ENCODE measurements around the gene TMEM54. TPM values are rescaled to one million over a fixed set of nuclear protein-coding genes. Genes with fewer than 3 reads are reported as not detected.
"Not testable (repeated sequence)": the region's sequence is repeated elsewhere in the genome, so short reads cannot be mapped to it uniquely, and the experiment has no call there.

TMEM54 gene
- total RNA-seq, 1 donor from 2014 or later = 127 TPM

DNA sequence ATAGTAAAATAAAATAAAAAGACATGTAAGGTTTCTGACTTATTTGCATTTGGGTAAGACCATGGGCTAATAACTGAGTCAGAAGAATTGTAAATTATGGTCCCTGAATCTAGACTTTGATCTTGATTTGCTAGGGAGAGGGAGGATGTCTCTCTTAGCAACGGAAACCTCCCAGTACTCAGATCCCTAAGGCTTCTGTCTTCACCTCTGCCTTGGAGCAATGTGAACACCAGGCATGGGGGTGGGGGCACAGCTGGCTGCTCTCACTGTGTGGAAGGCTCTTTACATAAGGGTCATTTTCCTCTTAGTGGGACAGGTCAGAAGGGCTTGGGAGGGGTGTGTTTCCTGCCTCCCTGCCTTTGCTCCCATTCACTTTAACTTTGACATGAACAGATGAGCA lies 17.0 kb upstream of the TMEM54 start:
- ATAC-seq = no peak

DNA sequence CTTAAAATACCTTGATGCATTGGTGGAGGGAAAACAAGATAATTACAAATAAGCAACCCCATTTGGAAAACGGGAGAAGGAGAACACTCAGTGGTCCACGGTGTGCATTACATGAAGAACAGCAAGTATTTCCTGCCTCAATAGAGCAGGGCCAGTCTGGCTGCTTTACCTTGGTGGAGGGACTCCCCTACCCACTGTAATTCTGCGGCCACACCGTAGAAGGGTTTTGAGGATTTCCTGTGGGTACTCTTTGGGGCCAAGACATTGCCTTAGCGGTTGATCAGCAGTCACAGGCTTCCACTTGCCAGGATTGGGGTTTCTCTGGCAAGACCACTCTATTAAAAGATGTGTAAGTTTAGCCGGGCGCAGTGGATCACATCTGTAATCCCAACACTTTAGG lies 16.3 kb upstream of the TMEM54 start:
- ATAC-seq = no peak

DNA sequence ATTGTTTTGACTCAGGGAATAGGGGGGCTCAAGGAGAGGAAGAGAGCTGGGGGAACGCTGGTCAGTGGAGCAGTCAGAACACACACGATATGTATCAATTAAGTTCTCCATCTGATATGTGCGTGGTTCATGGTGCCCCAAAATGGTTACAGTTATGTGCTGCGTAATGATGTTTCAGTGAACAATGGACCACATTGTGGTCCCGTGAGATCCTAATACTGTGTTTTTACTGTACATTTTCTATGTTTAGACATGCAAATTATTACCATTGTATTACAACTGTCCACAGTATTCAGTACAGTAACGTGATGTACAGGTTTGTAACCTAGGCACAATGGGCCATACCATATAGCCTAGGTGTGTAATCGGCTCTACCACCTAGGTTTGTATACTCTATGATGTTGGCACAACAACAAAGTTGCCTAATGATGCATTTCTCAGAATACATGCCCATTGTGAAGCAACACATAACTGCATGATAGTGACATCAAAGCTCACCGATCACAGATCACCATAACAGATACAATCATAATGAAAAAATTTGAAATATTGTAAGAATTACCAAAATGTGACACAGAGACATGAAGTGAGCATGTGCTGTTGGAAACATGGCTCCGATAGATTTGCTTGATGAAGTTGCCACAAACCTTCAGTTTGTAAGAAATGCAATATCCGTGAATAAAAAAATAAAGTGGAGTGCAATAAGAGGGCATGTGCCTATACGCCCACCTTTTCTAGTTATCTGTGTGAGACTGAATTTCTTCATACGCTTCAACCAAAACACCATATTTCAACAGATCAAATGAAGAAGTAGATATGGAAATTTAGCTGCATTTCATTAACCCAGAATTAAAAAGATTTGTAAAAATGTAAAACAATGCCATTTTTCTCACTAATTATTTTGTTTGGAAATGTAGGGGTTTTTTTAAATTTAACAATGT lies 14.8 kb upstream of the TMEM54 start:
- ATAC-seq = no peak

DNA sequence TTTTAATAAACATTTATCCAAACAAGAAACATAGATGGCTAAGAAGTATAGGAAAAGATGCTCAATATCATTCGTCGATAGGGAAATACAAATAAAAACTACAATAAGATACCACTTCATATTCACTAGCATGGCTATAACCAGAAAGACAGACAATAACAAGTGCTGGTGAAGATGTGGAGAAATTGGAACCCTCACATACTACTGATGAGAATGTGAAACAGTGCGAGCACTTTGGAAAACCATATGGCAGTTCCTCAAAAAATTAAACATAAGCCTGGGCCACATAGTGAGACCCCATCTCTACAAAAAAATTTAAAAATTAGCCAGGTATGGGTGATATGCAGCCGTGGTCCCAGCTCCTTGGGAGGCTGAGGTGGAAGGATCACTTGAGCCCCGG lies 9.1 kb upstream of the TMEM54 start:
- ATAC-seq = no peak

DNA sequence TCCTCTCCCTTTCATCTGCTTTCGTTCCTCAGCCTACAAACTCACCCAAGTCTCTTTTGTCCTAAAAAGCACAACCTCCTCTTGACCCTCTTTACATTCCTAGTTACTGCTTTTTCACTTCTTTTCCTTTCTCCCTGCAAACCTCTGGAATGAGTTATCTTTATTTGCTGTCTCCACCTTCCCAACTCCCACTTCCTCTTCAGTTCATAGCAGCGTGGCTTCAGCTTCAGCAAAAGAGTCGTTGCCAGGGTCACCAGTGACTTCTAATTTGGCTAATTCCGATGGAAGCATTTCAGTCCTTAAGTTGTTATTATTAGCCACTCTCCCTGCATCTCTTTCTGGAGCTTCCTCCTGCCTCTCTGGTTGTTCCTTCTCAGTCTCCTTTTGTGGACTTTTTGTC lies 6.2 kb upstream of the TMEM54 start:
- ATAC-seq = no peak

DNA sequence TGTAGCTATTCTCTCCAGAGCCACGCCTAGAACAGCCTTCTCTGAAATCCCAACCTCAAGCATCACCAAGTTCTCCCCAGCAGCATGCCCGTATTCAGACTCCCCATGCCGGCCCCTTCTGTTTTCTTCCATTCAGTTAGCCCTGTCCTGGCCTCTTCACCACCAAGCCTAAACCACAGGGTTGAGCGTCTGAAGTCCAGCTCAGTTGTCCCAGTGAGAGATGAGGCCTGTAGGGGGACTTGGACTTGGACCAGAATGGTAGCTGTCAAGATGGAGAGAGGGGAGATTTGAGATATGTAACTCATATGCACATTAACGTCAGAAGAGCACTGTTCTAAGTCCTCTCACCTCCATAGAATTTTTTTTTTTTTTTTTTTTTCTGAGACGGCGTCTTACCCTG lies 5.5 kb upstream of the TMEM54 start:
- no peak for ATAC-seq

DNA sequence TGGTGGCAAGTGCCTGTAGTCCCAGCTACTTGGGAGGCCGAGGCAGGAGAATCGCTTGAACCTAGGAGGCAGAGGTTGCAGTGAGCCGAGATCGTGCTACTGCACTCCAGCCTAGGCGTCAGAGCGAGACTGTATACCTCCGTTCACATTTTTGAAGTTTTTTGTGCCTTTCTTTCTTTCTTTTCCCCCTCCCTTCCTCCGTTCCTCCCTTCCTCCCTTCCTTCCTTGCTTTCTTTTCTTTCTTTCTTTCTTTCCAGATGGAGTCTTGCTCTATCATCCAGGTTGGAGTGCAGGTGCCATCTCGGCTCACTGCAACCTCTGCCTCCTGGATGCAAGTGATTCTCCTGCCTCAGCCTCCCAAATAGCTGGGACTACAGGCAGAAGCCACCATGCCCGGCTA lies 4.4 kb upstream of the TMEM54 start:
- ATAC-seq = not testable (repeated sequence)

DNA sequence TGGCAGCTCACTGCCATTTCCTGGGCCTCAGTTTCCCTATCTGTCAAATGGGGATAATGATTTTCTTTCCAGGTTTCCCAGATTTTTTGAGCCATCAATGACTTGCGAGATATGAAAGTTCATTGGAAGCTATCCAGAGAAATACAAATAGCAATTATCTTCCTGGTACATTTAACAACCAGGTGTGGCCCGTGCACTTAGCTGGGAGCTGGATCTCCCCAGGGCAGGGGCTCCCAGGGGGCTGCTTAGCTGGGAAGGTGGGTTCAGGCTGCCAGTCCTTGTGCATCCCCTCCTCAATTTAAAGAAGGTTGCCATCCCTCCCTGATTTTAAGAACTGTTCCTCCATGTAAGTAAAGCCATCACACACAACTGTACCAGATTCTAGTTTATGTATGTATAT lies 3.6 kb upstream of the TMEM54 start:
- no peak for ATAC-seq

DNA sequence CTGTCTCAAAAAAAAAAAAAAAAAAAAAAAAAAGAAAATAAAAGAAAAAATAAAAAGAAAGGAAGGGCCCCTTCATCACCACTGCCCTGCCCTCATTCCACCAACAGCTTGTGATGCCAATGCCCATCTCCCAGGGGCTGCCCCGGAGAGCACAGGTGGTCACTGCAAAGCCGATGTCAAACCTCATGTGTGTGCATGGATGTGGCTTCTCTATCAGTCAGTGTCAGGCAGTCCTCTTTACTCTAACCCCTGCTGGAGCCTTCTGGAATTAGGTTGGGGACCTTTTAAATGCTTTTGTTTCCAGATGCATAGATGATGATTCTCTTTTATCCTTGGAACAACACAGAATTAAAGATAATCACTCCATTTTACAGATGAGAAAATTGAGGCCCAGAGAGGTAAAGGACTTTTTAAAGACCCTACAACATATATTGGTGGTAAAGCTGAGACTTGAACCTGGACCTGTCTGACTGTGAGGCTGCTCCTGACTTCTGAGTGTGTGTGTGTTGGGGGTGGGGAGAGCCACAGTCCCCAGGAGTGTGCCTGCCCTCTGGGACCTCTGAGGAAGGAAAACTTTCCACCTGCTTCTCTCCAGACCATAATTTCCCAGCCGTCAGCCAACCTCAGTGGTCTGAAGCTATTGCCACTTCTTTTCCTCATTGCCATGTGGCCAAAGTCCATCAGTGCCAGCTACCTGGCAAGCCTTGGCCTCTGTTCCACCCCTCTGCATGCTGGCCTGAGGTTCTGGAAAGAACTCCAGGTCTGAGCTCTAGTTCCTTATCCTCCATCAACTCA lies 3.0 kb upstream of the TMEM54 start:
- no peak for ATAC-seq

DNA sequence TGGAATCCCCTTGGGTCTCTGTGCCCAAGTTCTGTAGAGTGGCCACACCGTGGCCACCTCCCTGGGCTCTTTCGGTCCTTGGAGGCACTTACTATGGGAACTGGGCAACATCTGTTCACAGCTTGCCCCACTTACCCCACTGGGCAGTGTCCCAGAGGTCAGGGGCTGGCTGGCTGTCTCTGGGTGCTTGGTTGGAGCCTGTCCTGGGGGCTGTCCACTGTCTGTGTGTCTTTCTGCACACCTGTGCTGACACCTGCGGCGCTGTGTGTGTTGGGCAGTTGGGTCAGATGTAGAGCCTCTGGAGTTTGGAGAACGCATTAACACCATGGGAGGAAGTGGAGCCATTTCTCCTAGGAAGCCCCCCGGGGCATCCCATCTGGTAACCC lies 1.3 kb upstream of the TMEM54 start:
- no peak for ATAC-seq

DNA sequence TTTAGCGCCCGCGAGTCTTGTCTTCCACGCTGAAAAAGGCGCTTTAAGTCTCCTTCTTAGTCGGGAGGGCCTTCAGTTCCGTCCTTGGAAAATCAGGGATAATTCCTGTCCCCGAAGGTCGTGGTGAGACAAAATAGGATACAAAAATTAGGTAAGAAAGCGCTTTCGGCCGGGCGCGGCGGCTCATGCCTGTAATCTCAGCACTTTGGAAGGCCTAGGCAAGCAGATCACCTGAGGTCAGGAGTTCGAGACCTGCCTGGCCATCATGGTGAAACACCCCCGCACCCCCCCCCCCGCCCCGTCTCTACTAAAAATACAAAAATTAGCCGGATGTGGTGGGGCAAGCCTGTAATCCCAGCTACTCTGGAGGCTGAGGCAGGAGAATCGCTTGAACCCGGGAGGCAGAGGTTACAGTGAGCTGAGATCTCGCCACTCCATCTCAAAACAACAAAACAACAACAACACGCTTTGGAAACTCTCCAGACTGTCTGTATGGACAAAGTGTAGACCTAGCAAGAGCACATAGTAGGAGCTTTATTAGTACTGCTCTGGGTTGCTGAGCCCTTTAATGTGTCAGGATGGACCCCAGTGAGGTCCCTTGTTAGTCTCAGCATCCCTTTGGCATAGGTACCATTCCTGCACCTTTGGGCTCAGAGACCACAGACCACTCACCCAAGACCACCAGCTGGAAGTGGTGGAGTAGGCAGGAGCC lies 790 bp upstream of the TMEM54 start:
- no peak for ATAC-seq

DNA sequence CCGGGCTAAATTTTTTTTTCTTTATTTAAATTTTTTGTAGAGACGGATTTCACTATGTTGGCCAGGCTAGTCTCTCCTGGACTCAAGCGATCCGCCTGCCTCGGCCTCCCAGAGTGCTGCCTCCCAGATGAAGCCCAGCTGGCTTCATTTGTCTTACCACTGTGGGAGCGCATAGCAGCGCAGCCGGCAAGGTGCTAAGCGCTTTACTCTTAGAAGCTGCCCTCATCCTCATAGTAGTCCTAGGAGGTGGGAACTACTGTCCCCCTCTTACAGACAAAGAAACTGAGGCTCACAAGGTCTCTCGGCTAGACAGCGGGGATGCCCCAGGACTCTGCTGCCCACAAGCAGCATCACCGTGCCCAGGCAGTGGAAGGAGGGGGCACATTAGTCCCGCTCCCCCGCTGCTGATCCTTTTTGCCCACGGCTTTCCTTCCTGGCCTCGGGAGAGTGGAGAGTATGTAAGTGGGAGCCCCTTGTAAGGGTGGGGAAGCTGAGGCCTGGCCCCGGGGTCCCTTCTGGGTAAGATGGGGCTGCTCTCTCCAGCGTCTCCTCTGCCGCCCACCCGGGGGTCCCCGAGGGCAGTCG lies 726 bp downstream of the TMEM54 start:
- peak; percentile 4 for ATAC-seq

DNA sequence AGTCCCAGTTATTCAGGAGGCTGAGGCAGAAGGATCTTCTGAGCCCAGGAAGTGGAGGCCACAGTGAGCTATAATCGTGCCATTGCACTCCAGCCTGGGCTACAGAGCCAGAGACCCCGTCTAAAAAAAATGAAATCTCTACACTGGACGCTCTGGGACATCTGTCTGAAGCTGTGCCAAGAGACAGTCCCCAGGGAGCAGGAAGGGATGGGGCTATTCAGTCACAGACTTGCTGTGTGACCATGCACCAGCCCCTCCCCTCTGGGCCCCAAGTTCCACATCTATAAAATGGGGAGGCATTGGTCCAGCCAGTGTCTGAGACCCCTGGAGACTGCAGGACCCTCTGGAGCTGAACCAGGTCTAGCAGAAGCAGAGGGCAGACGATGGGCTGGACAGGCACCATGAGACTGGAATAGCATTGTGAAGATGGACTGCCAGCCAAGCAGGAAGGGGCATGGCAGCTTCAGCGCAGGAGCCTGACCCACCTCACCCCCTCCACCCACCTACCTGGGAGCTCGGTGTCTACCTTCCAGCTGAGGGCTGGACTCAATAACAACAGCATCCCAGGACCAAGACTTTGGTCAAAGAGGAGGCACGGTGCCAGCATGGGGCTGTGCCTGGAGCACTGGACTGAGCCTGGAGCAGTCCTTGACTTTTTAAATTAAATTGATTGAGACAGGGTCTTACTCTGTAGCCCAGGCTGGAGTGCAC lies 1.4 kb downstream of the TMEM54 start:
- no peak for ATAC-seq

DNA sequence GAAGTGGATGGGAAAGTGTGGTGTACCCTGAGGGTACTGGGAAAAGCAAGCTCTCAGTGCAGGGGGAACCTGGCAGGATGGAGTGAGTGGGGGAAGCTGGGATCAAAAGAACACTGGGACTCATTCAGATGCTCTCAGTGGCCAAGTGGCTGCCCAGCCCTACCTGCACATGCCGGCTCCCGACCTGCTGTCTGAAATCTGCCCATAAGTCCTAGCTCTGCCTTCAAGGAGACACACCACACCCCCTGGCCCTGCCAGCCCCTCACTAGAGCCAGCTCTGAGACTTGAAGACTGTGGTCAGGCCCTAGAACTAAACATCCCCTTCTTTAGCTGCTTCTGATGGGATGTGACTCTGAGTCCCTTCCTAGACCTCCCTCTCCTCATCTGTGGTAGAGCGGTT lies 2.2 kb downstream of the TMEM54 start:
- no peak for ATAC-seq

DNA sequence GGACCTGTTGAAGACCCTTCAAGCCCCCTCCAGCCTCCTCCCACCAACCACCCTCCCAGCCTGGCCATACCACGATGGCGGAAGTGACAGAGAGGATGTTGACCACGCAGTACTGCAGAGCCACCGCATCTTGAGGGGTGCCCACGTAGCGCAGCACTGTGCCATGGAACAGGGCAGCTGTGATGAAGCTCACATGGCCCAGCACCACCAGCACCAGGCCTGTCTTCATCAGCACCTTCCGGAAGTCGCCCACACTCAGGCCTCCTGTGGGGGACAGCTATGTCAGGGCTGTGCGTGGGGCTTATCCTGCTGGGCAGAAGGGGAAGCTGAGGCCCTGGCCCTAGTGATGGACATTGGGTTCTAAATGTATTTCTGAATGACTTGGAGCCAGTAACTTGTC lies 3.1 kb downstream of the TMEM54 start:
- ATAC-seq = no peak

DNA sequence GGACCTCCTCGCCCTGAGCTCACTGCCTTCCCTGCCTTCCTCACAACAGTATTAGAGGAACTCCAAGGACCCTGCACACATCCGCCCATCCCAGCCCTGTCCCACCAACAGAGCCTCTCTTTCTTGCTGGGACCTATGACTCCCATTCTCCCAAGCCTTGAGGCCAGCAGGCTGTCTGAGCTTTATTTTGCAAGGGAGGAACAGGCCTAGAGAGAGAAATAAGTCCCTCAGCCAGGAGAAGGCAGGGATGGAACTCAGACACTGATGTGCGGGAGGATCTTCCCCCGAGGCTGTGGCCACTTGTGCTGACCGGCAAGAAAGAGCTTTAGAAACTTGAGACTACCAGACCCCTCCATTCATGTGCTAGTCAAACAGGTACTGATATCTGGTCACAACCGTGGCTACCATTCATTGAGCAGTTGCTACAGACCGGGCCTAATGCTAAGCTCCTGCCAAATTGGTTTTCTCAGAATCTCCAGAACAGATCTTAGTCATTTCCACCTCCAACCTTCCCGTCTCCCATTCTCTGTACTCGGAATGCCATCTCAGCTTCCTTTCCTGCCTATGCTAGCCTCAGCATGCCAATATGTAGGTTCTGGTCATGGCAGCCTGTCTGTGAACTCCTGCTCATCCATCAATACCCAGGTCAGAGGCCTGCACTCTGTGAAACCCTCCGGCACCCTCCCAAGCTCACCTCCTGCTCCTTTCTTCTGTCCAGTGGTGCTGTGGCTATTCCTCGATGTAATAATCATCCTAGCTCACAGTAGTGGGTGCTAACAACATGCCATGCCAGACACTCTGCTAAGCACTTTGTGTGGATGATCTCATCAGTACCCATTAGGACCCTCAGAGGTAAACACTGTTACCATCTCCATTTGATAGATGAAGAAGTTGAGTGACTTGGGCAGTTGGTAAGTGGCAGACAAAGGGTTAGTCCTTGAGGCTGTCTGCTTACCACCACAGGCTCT lies 3.8 kb downstream of the TMEM54 start:
- peak; percentile 5 for ATAC-seq

DNA sequence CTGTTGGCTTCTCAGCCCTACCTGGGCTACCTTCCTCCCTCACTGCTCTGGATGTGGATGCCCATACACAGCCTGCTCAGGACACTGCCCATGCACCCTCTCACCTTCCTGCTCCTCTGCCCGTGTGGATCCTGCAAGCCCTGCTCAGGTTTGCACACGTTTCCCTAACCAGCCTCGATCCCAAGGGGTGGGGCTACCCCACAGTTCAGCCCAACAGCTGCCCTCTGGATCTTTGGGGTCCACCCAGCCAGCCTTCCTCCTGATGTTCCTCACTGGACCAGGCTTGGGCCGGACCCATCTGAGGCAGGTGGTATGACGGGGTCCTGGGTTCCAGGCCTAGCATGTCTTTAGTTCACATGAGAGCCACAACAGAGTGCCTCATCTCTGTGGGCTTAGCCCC lies 4.7 kb downstream of the TMEM54 start:
- ATAC-seq = no peak

DNA sequence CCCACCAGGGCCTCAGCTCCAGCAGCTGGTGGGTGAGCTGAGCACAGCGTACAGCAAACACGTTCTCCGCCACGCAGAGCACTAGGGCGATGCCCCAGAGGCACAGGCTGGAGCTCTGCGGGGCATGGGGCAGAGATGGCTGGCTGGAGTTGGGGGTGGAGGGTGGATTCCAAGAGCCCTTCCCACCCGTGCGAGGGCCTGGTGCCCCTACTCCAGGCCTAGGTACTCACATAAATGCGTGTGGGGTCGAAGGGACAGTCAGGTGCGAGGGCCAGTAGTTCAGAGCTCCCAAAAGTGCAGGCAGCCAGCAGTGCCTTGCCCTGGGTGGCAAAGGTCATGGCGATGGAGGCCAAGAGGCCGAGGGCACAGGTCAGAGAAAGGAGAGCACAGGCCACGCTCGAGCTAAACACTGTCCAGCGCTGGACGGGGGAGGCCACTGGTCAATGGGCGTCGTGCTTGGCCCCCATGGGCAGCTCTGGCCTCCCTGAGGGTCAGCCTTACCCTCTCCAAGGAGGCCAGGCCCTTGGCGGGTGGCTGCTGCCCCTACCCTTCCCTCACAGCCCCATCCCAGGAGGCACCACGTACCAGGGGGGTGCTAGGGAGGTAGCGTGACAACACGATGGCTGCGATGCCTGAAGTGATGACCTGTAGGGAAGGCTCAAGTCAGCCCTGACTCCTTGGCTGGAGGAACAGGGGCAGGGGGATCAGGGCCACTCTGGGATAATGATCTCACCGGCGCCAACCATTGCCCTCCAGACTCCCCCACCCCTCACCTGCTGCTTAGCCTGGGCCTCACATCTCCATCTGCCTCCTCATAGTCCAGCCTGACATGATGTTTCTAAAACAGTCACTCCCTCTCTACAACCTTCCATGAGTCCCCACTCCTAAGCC lies 5.6 kb downstream of the TMEM54 start:
- no peak for ATAC-seq

DNA sequence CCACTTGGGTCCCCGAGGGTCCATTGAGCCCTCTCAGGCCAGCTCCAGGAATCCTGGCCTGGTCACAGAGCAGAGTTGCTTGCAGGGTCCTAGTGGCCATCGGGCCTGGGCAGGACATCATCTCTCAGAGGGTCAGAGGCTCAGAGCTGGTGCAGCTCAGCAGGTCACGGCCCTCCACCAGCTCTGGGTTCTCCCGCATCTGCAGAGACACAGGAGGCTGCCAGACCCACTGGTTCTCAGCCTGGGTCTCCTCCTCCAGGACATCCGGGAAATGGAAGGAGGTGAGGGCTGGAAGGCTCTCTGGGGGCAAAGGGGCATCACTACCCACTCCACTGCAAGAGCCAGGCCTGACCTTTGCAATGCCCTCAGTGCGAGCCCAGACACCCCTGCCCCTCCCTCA lies 6.5 kb downstream of the TMEM54 start:
- ATAC-seq = no peak
